Bronchial epithelial cell (primary cell): ENCODE data around the gene SH3RF1. TPM values are rescaled to one million over a fixed set of nuclear protein-coding genes. Genes with fewer than 3 reads are reported as not detected.

Experiments
- DNase-seq: peaks from one replicate; pipeline ENCODE4 v3.0.0-alpha.2; 2010; ENCODE audit warnings: low read depth
- FAIRE-seq: peaks from 2 replicates; lab custom pipeline; 2011; peaks lifted over from hg19 to GRCh38; lab: Jason Lieb, UNC
- H3K27me3 ChIP-seq: 2 replicates; pipeline ENCODE4 v1.5.1; 2011; ENCODE audit warnings: low read length; ENCODE audit not compliant: control insufficient read depth, insufficient read depth
- H3K36me3 ChIP-seq: 2 replicates; pipeline ENCODE4 v1.5.1; 2011; ENCODE audit warnings: low read length; ENCODE audit not compliant: control insufficient read depth, insufficient read depth
- H3K4me3 ChIP-seq: 2 replicates; pipeline ENCODE4 v1.5.1; 2011; ENCODE audit warnings: mild to moderate bottlenecking, low read depth, low read length, control low read depth
- CTCF ChIP-seq: IDR thresholded peaks from 2 replicates; pipeline ENCODE4 v1.5.1; 2011; ENCODE audit warnings: mild to moderate bottlenecking, moderate library complexity, low read length, control low read depth, inconsistent platforms; ENCODE audit not compliant: insufficient read depth, severe bottlenecking
- total RNA-seq: library from RNA; depleted of rRNA; stranded (reverse); fragments of >200 nt; gene quantifications from 2 replicates; pipeline ENCODE4 v1.2.1, GENCODE V29; 2014

SH3RF1 gene
- total RNA-seq, 1 donor from 2014 or later: 9.0 TPM

GRCh38 chr4:169051761-169052593, 218.8 kb downstream of the SH3RF1 start:
- FAIRE-seq: peak; percentile 28
- Histone ChIP-seq H3K27me3 (no peaks in the 10 kb centered on the region), H3K36me3 (no peaks in the 10 kb centered on the region), H3K4me3 (no peak overlapping the region)
- DNase-seq: no peak
- no peak for TF ChIP-seq CTCF

GRCh38 chr4:169050881-169051760, 219.6 kb downstream of the SH3RF1 start:
- no peaks in the 10 kb centered on the region for H3K27me3 ChIP-seq
- H3K4me3 ChIP-seq: no peak overlapping the region
- FAIRE-seq: no peak
- TF ChIP-seq CTCF: no peak
- DNase-seq: no peak
- H3K36me3 ChIP-seq: no peaks in the 10 kb centered on the region

GRCh38 chr4:169050284-169050683, 220.5 kb downstream of the SH3RF1 start:
- DNase-seq (no peak), FAIRE-seq (no peak)
- no peaks in the 10 kb centered on the region for H3K36me3 ChIP-seq
- no peak for TF ChIP-seq CTCF
- no peaks in the 10 kb centered on the region for H3K27me3 ChIP-seq
- no peak overlapping the region for H3K4me3 ChIP-seq

- H3K4me3 ChIP-seq: no peak overlapping the region
- no peak for TF ChIP-seq CTCF
- H3K36me3 ChIP-seq: no peaks in the 10 kb centered on the region
- no peaks in the 10 kb centered on the region for H3K27me3 ChIP-seq
- DNase-seq (no peak), FAIRE-seq (no peak)
These were observed 221.8 kb downstream of the SH3RF1 start for GRCh38 chr4:169048868-169049414.

GRCh38 chr4:169047956-169048355, 222.8 kb downstream of the SH3RF1 start:
- Histone ChIP-seq H3K27me3 (no peaks in the 10 kb centered on the region), H3K36me3 (no peaks in the 10 kb centered on the region), H3K4me3 (no peak overlapping the region)
- TF ChIP-seq CTCF: no peak
- FAIRE-seq: no peak
- DNase-seq: no peak
